GM19468 (cell line): ENCODE results near the gene COMTD1.

Experiments used
- ATAC-seq: cut with Tn5 transposase; IDR thresholded peaks from one replicate; pipeline ENCODE4 v1.9.1; 2021; ENCODE audit warnings: mild to moderate bottlenecking, moderate library complexity, moderate number of reproducible peaks; ENCODE audit not compliant: unreplicated experiment; ENCODE audit errors: extremely low read depth

Gene COMTD1

DNA sequence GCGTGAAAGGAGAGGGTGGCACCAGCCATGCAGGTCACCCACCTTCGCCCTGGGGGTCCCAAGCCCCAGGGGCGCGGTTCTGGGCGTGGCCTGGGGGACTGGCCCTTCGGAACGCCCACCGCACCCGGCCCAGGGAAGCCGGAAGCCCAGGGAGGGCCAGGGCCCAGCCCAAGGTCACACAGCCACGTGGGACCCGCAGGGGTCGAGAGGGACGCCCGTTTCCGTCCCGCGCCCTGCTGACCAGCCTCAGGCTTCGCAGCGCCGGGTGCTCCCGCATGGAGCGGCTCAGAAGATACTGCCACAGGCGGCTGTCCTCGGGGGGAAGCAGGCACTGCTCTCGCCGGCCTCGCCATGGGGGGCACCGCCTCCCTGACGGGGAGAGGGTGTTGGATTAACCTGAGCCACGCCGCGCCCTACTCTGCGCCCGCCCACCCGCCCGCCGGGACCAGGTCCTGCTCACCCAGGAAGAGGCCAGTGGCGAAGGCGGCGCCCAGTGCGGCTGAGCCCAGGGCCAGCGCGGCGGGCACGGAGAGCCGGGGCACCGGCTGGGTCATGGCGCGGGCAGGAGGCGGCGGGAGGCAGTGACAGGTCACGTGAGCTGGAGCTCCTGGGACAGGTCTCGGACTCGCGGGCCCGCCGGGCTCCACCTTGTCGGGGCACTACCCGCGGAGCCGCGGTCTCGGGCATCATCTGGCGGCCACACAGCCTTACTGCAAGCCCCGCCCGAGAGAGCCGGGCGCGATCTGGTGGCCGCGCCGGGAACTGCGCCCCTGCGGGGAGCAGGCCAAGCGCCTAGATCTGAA is at the start of gene COMTD1:
Gene COMTD1 (minus strand): TSS at position 583 of the 803 bp plus-strand sequence. CDS start 29 bp downstream, at position 554.
- peak; percentile 68 for ATAC-seq

GRCh38 chr10:75283671-75284470 is 48.1 kb upstream of the COMTD1 start:
- no peak for ATAC-seq

- ATAC-seq: no peak
Measured at GRCh38 chr10:75283078-75283670, 47.4 kb upstream of the COMTD1 start.

- ATAC-seq: no peak
Measured at GRCh38 chr10:75281974-75282373, 46.2 kb upstream of the COMTD1 start.

DNA sequence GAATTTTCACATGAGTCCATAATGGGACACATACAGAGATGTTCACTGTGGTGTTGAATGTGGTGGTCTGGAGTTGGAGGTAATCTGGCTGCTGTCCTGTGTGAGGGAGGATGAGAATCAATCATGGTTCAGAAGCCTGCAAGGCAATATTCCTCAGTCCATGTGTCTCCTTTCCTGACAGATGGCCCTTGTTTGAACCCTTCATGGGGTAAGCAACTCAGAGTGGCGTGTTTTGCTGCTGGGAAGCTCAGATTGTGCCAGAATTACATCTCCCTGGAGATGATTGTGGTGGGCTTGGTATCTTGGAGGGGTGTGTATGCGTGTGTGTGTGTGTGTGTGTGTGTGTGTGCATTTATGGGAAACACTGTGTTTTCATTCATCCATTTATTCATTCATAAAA is 44.5 kb upstream of the COMTD1 start:
- ATAC-seq: no peak

- ATAC-seq: no peak
Measured at GRCh38 chr10:75276069-75276872, 40.5 kb upstream of the COMTD1 start.

- no peak for ATAC-seq
Measured at GRCh38 chr10:75272896-75273295, 37.1 kb upstream of the COMTD1 start.

GRCh38 chr10:75272094-75272493 is 36.3 kb upstream of the COMTD1 start:
- no peak for ATAC-seq

- ATAC-seq: no peak
Measured at GRCh38 chr10:75269605-75270004, 33.8 kb upstream of the COMTD1 start.

GRCh38 chr10:75266945-75267344 is 31.2 kb upstream of the COMTD1 start:
- ATAC-seq: no peak

DNA sequence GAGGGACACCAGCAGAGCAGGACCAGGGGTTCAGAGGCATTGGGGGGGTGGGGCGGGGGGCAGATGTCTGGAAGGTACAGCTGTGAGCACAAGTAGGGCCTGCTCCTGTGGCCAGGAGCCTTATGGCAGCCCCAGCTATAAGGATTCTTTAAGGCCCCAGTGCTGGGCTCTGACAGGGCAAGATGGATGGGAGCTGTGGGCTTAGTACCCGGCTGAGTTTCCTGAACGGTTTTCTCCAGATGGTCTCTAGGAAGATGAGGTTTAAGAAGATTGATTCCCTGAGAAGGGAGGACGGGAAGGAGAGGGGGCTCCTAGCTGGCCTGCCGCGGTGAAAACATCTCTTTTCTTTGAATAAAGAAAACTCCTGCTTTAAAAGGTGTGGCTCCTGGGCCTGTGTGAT is 30.1 kb upstream of the COMTD1 start:
- no peak for ATAC-seq

DNA sequence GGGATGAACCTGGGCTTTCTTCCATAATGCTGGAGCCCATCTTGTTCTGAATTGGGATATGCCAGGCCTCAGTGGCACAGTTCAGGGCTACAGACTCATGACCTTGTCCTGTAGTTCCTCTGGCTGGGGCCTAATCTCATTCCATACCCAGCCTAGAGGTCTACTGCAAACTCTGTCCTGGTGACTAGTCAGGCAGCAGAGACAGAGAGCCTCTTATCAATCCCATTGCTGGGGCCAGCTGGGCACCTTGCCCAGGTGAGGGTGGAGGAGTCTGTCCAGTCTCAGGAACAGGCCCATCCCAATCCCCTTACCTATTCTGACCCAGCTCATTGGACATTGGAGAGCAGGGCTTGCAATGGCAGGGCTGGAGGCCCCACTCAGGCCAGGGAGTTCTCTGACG is 28.0 kb upstream of the COMTD1 start:
- ATAC-seq: no peak

- ATAC-seq: no peak
Measured at GRCh38 chr10:75261813-75262705, 26.3 kb upstream of the COMTD1 start.

- ATAC-seq: no peak
Measured at GRCh38 chr10:75260990-75261389, 25.2 kb upstream of the COMTD1 start.

GRCh38 chr10:75254739-75255138 is 19.0 kb upstream of the COMTD1 start:
- no peak for ATAC-seq

DNA sequence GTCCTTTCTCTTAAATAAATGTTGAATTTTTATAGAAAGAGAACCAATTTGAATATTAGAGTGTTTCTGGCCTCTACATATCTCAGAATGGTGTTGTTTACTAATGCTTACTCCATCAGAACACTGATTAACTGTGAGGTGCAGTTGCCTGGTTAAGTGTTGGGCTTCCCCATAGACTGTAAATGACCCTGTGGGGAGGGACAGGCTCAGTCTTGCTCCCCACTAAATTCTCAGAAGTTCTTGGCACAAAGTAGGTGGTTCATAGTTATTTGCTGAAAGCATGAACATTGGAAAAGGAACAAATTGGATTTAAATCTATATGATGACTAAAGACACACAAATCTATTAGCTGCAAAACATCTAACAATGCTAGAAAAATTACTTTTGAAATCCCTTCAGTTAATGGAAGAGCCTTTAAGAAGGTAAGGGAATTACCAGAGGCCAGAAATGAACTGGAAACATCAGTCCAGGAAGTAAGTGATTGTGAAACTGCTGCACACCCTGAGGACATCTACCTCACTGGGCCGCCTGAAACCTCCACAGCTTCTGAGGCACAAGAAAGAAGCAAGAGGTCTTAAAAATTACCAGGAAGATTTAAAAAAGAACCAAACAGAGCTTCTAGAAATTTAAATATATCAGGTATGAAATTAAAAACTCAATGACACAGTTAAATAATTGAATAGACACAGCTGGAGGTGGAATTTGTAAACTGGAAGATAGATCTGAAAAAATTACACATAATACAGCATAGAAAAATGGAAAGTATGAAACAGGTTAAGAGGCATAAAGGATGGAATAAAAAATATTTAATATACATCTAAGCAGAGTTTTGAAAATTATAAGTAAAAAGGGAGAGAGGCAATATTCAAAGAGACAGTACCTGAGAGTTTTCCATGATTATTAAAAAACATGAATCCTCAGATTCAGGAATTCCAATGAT is 17.8 kb upstream of the COMTD1 start:
- no peak for ATAC-seq

DNA sequence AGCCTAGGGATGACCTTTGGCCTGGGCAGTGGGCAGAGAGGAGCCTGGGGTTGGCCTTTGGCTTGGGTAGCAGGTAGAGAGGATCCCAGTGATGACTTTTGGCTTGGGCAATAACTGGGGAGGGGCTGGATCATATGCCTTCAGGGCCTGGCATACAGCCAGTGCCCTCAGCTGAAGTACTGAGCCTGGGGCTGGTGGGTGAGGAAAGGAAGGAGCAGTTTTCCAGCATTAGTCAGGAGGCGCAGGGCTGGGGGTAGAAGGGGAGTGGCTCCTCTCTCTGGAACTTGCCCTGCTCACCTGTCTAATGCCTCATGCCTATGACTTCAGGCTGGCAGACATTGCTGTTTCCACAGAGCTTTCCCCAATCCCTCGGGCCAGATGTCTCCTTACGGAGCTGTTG is 15.2 kb upstream of the COMTD1 start:
- ATAC-seq: no peak

DNA sequence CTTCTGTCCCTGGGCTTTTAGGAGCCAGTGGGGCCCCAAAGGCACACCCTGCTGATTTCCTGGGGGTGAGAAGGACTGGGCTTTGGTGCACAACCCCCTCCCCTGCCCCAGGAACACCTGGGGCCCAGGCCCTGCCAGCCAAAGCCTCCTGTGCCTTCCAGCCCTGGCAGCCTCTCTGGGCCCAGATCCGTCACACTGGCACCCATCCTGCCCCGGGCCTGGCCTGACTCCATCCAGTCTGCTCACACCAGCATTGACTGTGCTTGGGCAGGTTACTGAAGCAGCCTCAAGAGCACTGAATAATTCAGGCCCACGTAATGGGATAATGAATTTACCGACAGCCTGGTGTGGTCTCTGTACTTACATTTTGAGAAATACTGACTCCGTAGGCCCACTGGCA is 12.0 kb upstream of the COMTD1 start:
- no peak for ATAC-seq
